Measurements from ENCODE around the gene TBC1D14.

- no peak for TF ChIP-seq CTCF (IDR thresholded peaks at IDR 0.05 in 4 of 5, conservative IDR thresholded peaks at IDR 0.05 in 1 of 5)
- no peak for TF ChIP-seq POLR2A (IDR thresholded peaks at IDR 0.05)
Measured at GRCh38 chr4:7052923-7053715, 143.5 kb downstream of the TBC1D14 start.

Measured in gastrocnemius medialis (tissue), 4 donors.